ENCODE data around the gene POMT1.

Gene POMT1

DNA sequence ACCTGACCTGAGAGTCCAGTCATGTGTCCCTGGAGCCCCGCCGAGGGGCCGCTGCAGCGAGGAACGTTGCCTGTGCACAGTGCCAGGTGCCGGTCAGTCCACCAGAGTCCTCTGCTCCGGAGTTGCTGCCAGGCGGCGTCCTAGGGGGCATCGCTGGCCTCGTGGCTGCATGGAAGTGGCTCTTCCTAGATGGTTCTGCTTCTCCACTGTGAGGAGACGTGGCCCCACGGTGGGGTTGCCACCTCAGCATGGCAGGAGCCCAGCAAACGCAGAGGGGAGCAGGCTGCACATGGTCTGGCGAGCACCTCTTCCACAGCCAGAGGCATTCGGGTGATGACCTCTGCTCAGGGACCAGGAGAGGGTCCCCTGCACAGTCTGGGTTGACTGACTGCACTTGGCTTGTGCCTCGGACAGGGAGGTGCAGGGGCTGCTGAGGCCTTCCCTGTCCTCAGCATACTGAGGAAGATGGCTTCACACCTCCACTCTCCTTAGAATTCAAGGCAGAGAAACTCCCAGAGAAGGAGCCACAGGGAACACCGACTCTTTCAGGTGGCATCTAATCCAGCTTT, 25.9 kb upstream of the POMT1 start:
- H3K9me2 ChIP-seq (replicated peaks; ENCODE audit: control insufficient read depth, low read length), result no peaks in the 10 kb centered on the region
- TF ChIP-seq, protein P1, sequence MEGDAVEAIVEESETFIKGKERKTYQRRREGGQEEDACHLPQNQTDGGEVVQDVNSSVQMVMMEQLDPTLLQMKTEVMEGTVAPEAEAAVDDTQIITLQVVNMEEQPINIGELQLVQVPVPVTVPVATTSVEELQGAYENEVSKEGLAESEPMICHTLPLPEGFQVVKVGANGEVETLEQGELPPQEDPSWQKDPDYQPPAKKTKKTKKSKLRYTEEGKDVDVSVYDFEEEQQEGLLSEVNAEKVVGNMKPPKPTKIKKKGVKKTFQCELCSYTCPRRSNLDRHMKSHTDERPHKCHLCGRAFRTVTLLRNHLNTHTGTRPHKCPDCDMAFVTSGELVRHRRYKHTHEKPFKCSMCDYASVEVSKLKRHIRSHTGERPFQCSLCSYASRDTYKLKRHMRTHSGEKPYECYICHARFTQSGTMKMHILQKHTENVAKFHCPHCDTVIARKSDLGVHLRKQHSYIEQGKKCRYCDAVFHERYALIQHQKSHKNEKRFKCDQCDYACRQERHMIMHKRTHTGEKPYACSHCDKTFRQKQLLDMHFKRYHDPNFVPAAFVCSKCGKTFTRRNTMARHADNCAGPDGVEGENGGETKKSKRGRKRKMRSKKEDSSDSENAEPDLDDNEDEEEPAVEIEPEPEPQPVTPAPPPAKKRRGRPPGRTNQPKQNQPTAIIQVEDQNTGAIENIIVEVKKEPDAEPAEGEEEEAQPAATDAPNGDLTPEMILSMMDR (IDR thresholded peaks at IDR 0.05; ENCODE audit: low read depth, low read length, poor library complexity, severe bottlenecking), result no peak
- TF ChIP-seq EZH2phosphoT487 (IDR thresholded peaks at IDR 0.05; ENCODE audit: borderline replicate concordance, low read length), result no peak
- H3K4me2 ChIP-seq (ENCODE audit: low read length), result no peak overlapping the region
- no peaks in the 10 kb centered on the region; the same call in 1 of the 2 replicates for H3F3A ChIP-seq (ENCODE audit: control insufficient read depth, insufficient read depth)
- no peaks in the 10 kb centered on the region for H3K4me1 ChIP-seq (ENCODE audit: control insufficient read depth, low read length)
- H3K9me3 ChIP-seq (ENCODE audit: control insufficient read depth, insufficient read depth, low read length), result no peaks in the 10 kb centered on the region
- no peaks in the 10 kb centered on the region for H3K27me3 ChIP-seq (ENCODE audit: control insufficient read depth, low read length)
- H4K20me1 ChIP-seq (ENCODE audit: control insufficient read depth, insufficient read depth, low read depth, low read length), result peaks cover 10% of the 10 kb centered on the region
- H3K4me3 ChIP-seq (ENCODE audit: low read length), result no peak overlapping the region
- peaks cover 19% of the 10 kb centered on the region for H3K79me2 ChIP-seq (ENCODE audit: control insufficient read depth, low read length)
- H3K36me3 ChIP-seq (ENCODE audit: control insufficient read depth, low read length), result peaks cover 95% of the 10 kb centered on the region
- H3K27ac ChIP-seq (ENCODE audit: low read depth, low read length), result no peak overlapping the region

DNA sequence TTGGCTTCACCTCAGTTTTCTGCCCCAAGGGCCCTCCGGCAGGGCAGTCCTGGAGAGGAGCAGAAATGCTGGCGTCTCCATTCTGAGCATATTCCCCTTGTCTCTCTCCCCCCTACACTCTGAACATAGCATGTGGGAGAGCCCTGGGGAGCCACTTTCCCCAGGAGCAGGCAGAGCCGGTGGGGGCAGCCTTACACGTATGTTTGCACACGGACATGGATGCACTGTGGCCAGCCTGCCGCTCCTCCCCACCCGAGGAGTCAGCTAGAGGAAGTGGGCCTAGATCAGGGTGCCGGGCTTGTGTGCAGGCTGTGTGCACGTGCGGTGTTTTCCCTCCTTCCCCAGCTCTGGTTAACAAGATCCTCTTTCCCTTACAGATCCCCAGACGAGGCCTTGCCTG, 25.4 kb upstream of the POMT1 start:
- peaks cover 97% of the 10 kb centered on the region for H3K36me3 ChIP-seq (ENCODE audit: control insufficient read depth, low read length)
- H3K4me3 ChIP-seq (ENCODE audit: low read length), result no peak overlapping the region
- H3K9me3 ChIP-seq (ENCODE audit: control insufficient read depth, insufficient read depth, low read length), result no peaks in the 10 kb centered on the region
- no peaks in the 10 kb centered on the region for H3K27me3 ChIP-seq (ENCODE audit: control insufficient read depth, low read length)
- no peaks in the 10 kb centered on the region; the same call in 1 of the 2 replicates for H3F3A ChIP-seq (ENCODE audit: control insufficient read depth, insufficient read depth)
- no peaks in the 10 kb centered on the region for H3K4me1 ChIP-seq (ENCODE audit: control insufficient read depth, low read length)
- no peak overlapping the region for H3K4me2 ChIP-seq (ENCODE audit: low read length)
- TF ChIP-seq, protein P1 (IDR thresholded peaks at IDR 0.05; ENCODE audit: low read depth, low read length, poor library complexity, severe bottlenecking), result no peak
- TF ChIP-seq EZH2phosphoT487 (IDR thresholded peaks at IDR 0.05; ENCODE audit: borderline replicate concordance, low read length), result no peak
- H4K20me1 ChIP-seq (ENCODE audit: control insufficient read depth, insufficient read depth, low read depth, low read length), result peaks cover 10% of the 10 kb centered on the region
- H3K79me2 ChIP-seq (ENCODE audit: control insufficient read depth, low read length), result peaks cover 18% of the 10 kb centered on the region
- H3K27ac ChIP-seq (ENCODE audit: low read depth, low read length), result no peak overlapping the region
- no peaks in the 10 kb centered on the region for H3K9me2 ChIP-seq (replicated peaks; ENCODE audit: control insufficient read depth, low read length)

DNA sequence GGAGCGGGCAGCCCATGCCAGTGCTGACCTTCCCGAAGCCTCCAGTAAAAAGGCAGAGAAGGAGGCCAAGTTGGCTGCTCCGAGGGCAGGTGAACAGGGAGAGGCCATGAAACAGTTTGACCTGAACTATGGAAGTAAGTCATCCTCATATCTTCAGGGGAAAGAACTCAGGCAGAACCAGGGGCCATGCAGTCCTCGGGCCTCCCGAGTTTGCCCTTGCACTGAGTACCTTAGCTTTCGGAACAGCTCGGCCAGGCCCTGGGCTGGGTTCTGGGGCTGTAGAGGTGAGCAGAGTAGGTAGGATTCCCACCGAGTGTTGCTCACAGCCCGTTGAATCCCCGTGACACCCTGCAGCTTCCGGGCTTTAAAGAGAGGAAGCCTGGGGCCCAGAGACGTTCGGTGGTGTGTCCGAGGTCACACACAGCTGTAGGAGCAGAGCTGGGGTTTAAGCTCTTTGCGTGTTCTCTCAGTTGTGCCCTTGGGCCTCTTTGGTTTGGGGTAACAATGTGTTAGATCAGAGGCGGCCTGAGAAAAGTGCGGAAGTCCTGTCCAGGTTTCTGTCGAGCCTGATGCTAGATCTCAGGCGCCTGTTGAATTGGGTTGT, 24.8 kb upstream of the POMT1 start:
- no peaks in the 10 kb centered on the region for H3K9me3 ChIP-seq (ENCODE audit: control insufficient read depth, insufficient read depth, low read length)
- H3F3A ChIP-seq (ENCODE audit: control insufficient read depth, insufficient read depth), result no peaks in the 10 kb centered on the region; the same call in 1 of the 2 replicates
- no peaks in the 10 kb centered on the region for H3K4me1 ChIP-seq (ENCODE audit: control insufficient read depth, low read length)
- H4K20me1 ChIP-seq (ENCODE audit: control insufficient read depth, insufficient read depth, low read depth, low read length), result peaks cover 10% of the 10 kb centered on the region
- H3K4me3 ChIP-seq (ENCODE audit: low read length), result no peak overlapping the region
- H3K79me2 ChIP-seq (ENCODE audit: control insufficient read depth, low read length), result peaks cover 16% of the 10 kb centered on the region
- H3K27me3 ChIP-seq (ENCODE audit: control insufficient read depth, low read length), result no peaks in the 10 kb centered on the region
- no peak overlapping the region for H3K27ac ChIP-seq (ENCODE audit: low read depth, low read length)
- no peaks in the 10 kb centered on the region for H3K9me2 ChIP-seq (replicated peaks; ENCODE audit: control insufficient read depth, low read length)
- no peak overlapping the region for H3K4me2 ChIP-seq (ENCODE audit: low read length)
- H3K36me3 ChIP-seq (ENCODE audit: control insufficient read depth, low read length), result peaks cover 98% of the 10 kb centered on the region
- TF ChIP-seq EZH2phosphoT487 (IDR thresholded peaks at IDR 0.05; ENCODE audit: borderline replicate concordance, low read length), result no peak
- TF ChIP-seq, protein P1 (IDR thresholded peaks at IDR 0.05; ENCODE audit: low read depth, low read length, poor library complexity, severe bottlenecking), result no peak

All from DOHH2 (cell line).